Regular cardiac myocyte (primary cell): ENCODE results near the gene UBA7. TPM values are rescaled to one million over a fixed set of nuclear protein-coding genes. Genes with fewer than 3 reads are reported as not detected.

Source experiments
- total RNA-seq: library from RNA; depleted of rRNA; stranded (reverse); fragments of >200 nt; gene quantifications from 2 replicates; pipeline ENCODE4 v1.2.3, GENCODE V29; 2014

Gene UBA7
- 24.7 and 55.2 TPM in 2 replicates for total RNA-seq

GRCh38 chr3:49813497-49814174, at the start of gene UBA7:
TSS of gene UBA7 (minus strand) at chr3:49813953. CDS start at chr3:49813787, 166 bp downstream.

GRCh38 chr3:49856181-49857005, 42.6 kb upstream of the UBA7 start, which contains the start of gene TRAIP:
TSS of gene TRAIP (minus strand) at chr3:49856564. CDS start at chr3:49856453, 111 bp downstream.

GRCh38 chr3:49802719-49803464, 10.9 kb downstream of the UBA7 start, which contains the start of gene INKA1:
TSS of gene INKA1 (plus strand) at chr3:49803261. CDS start at chr3:49803393, 132 bp downstream.

GRCh38 chr3:49799761-49800160, 14.0 kb downstream of the UBA7 start, which contains the start of gene CDHR4:
TSS of gene CDHR4 (minus strand) at chr3:49799873. CDS start at chr3:49799812, 61 bp downstream.

GRCh38 chr3:49786357-49787181, 27.2 kb downstream of the UBA7 start, which contains the start of gene IP6K1:
TSS of gene IP6K1 (minus strand) at chr3:49786542. CDS start at chr3:49748040, 38,502 bp downstream.

Other genes with a start within 250 kb of the UBA7 start
- gene APEH, start 139.6 kb downstream of the UBA7 start, total RNA-seq: 127 and 160 TPM in 2 replicates
- gene MST1, start 124.5 kb downstream of the UBA7 start, total RNA-seq: 1.5 and 6.5 TPM in 2 replicates
- 21.3 and 22.3 TPM in 2 replicates for gene RNF123, start 124.4 kb downstream of the UBA7 start, total RNA-seq
- 0.28 TPM in 1 of 2 replicates, not detected in the other for gene AMIGO3, start 94.3 kb downstream of the UBA7 start, total RNA-seq
- 28.5 and 70.7 TPM in 2 replicates for gene GMPPB, start 90.0 kb downstream of the UBA7 start, total RNA-seq
- 27.6 and 39.5 TPM in 2 replicates for gene IP6K1, start 27.4 kb downstream of the UBA7 start, total RNA-seq
- not detected in 2 replicates for gene CDHR4, start 14.1 kb downstream of the UBA7 start, total RNA-seq
- 4.6 and 5.4 TPM in 2 replicates for gene INKA1, start 10.7 kb downstream of the UBA7 start, total RNA-seq
- gene TRAIP, start 42.6 kb upstream of the UBA7 start, total RNA-seq: 1.4 and 9.0 TPM in 2 replicates
- under 0.01 TPM in 1 of 2 replicates, not detected in the other for gene CAMKV, start 56.0 kb upstream of the UBA7 start, total RNA-seq
- 0.85 and 0.96 TPM in 2 replicates for gene MST1R, start 89.9 kb upstream of the UBA7 start, total RNA-seq
- 12.7 and 19.2 TPM in 2 replicates for gene MON1A, start 115.9 kb upstream of the UBA7 start, total RNA-seq
- gene RBM6, start 126.2 kb upstream of the UBA7 start, total RNA-seq: 36.8 and 52.1 TPM in 2 replicates